GM04504 (cell line): ENCODE data around the gene SH3PXD2B.
"Not testable (repeated sequence)": the region's sequence is repeated elsewhere in the genome, so short reads cannot be mapped to it uniquely, and the experiment has no call there.

Experiments used
- DNase-seq: peaks from one replicate; pipeline ENCODE4 v3.0.0-alpha.2; 2012; ENCODE audit warnings: low read depth

The SH3PXD2B gene

GRCh38 chr5:172485511-172486202, 31.3 kb upstream of the SH3PXD2B start:
- DNase-seq: no peak

- no peak for DNase-seq
Measured at GRCh38 chr5:172484664-172485063, 30.3 kb upstream of the SH3PXD2B start.

- DNase-seq: no peak
Measured at GRCh38 chr5:172482156-172483020, 28.1 kb upstream of the SH3PXD2B start.

GRCh38 chr5:172481011-172481800, 26.9 kb upstream of the SH3PXD2B start:
- no peak for DNase-seq

GRCh38 chr5:172479784-172480115, 25.4 kb upstream of the SH3PXD2B start:
- DNase-seq: no peak

GRCh38 chr5:172479034-172479783, 24.9 kb upstream of the SH3PXD2B start:
- peak; percentile 75 for DNase-seq

GRCh38 chr5:172478695-172479033, 24.3 kb upstream of the SH3PXD2B start:
- DNase-seq: not testable (repeated sequence)

GRCh38 chr5:172478256-172478655, 23.9 kb upstream of the SH3PXD2B start:
- DNase-seq: no peak

GRCh38 chr5:172477466-172477865, 23.1 kb upstream of the SH3PXD2B start:
- DNase-seq: no peak

- no peak for DNase-seq
Measured at GRCh38 chr5:172474293-172474692, 20.0 kb upstream of the SH3PXD2B start.

GRCh38 chr5:172473427-172473826, 19.1 kb upstream of the SH3PXD2B start:
- no peak for DNase-seq

- DNase-seq: no peak
Measured at GRCh38 chr5:172469697-172470096, 15.4 kb upstream of the SH3PXD2B start.

- DNase-seq: no peak
Measured at GRCh38 chr5:172466062-172466461, 11.7 kb upstream of the SH3PXD2B start.

- no peak for DNase-seq
Measured at GRCh38 chr5:172463031-172463430, 8.7 kb upstream of the SH3PXD2B start.

GRCh38 chr5:172459783-172460165, 5.4 kb upstream of the SH3PXD2B start:
- DNase-seq: no peak

GRCh38 chr5:172458976-172459782, 4.9 kb upstream of the SH3PXD2B start:
- no peak for DNase-seq

- DNase-seq: no peak
Measured at GRCh38 chr5:172456076-172456722, 1.9 kb upstream of the SH3PXD2B start.

- peak; percentile 35 for DNase-seq
Measured at GRCh38 chr5:172455511-172456061, 1.3 kb upstream of the SH3PXD2B start.

- DNase-seq: no peak
Measured at GRCh38 chr5:172455087-172455381, 709 bp upstream of the SH3PXD2B start.

- DNase-seq: no peak
Measured at GRCh38 chr5:172453986-172454357, 353 bp downstream of the SH3PXD2B start.
